ENCODE data around the gene DOCK9. TPM values are rescaled to one million over a fixed set of nuclear protein-coding genes. Genes with fewer than 3 reads are reported as not detected.
"Not testable (repeated sequence)": the region's sequence is repeated elsewhere in the genome, so short reads cannot be mapped to it uniquely, and the experiment has no call there.

DOCK9 gene
- total and polyA plus RNA-seq, 5 donors from 2014 or later = 4.4 to 75.0 (median 7.3) TPM

DNA sequence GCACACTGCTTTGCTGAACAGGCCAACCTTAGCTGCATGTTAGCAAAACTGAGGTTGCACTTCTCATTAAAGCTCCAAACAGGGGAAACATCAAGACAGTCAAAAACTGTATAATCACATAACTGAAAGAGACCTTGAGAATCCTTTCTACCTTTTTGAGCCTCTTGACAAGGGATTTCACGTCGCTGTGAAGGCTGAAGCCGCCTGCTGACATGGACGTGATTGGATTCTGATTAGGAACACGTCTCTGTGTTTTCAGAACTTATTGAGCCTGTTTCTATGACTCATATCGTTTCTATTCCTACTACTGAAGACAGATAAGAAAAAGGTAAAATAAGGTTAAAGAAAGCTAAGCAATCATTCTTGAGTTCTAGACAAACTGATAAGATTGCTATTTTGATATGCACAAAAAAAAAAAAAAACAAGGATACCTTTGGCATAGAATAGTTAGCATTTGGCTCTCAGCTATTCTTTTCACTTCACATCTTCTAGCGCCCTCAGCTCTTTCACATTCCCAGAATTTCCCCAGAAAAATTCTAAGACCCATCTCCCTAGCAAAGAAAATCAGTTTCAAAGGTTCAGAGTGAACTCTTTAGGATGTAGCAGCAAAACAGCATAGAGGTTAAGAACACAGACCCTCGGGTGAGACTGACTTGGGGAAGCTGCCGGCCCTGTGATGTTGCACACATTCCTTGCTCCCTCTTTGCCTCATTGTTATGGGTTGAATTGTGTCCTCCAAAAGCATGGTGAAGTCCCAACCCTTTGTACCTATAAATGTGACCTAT is 81.6 kb downstream of the DOCK9 start:
- H3K36me3 ChIP-seq (ENCODE audit: control insufficient read depth, insufficient read depth, low read length) = peaks cover 53% of the 10 kb centered on the region
- no peak overlapping the region for H3K27ac ChIP-seq (ENCODE audit: insufficient read depth, low read length, poor library complexity, severe bottlenecking)
- H3K9me3 ChIP-seq (ENCODE audit: control insufficient read depth in 2 of 2, low read length in 2 of 2) = no peaks in the 10 kb centered on the region
- Mint-ChIP-seq H3K27ac (peak overlapping the region in 2 of 3 donors; percentile 1 to 93), H3K4me1 (peaks cover 0 to 13% (median 0%) of the 10 kb centered on the region in 4 donors), H3K4me3 (no peak overlapping the region), H3K9me3 (no peaks in the 10 kb centered on the region), H3K27me3 (no peaks in the 10 kb centered on the region), H3K36me3 (peaks cover 55% of the 10 kb centered on the region)
- H3K4me3 ChIP-seq (ENCODE audit: low read depth, low read length) = no peak overlapping the region
- no peaks in the 10 kb centered on the region for H3K27me3 ChIP-seq (ENCODE audit: control insufficient read depth, insufficient read depth, low read length)
- no peak for DNase-seq
- no peaks in the 10 kb centered on the region for H3K4me1 ChIP-seq (ENCODE audit: control insufficient read depth, insufficient read depth, low read length, poor library complexity, severe bottlenecking)
- no peak for ATAC-seq (ENCODE audit: low read depth in 2 of 2)

DNA sequence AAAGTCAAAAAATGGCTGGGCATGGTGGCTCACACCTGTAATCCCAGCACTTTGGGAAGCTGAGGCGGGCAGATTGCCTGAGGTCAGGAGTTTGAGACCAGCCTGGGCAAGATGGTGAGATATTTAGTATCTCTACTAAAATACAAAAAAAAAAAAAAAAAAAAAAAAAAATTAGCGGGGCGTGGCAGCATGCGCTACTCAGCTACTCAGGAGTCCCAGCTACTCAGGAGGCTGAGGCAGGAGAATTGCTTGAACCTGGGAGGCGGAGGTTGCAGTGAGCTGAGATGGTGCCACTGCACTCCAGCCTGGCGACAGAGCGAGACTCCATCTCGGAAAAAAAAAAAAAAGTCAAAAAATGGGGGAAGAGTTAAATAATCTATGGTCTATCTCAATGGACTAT is 83.0 kb downstream of the DOCK9 start:
- DNase-seq; H3K4me3 ChIP-seq (ENCODE audit: low read depth, low read length); H3K27ac Mint-ChIP-seq; H3K9me3 Mint-ChIP-seq; H3K27ac ChIP-seq (ENCODE audit: insufficient read depth, low read length, poor library complexity, severe bottlenecking); H3K4me3 Mint-ChIP-seq; ATAC-seq (ENCODE audit: low read depth in 2 of 2); H3K4me1 ChIP-seq (ENCODE audit: control insufficient read depth, insufficient read depth, low read length, poor library complexity, severe bottlenecking); H3K27me3 Mint-ChIP-seq; H3K9me3 ChIP-seq (ENCODE audit: control insufficient read depth in 2 of 2, low read length in 2 of 2); H3K27me3 ChIP-seq (ENCODE audit: control insufficient read depth, insufficient read depth, low read length): not testable (repeated sequence)
- Mint-ChIP-seq H3K4me1 (peaks cover 0 to 13% (median under 1%) of the 10 kb centered on the region in 4 donors), H3K36me3 (peaks cover 49% of the 10 kb centered on the region)
- H3K36me3 ChIP-seq (ENCODE audit: control insufficient read depth, insufficient read depth, low read length) = peaks cover 39% of the 10 kb centered on the region

DNA sequence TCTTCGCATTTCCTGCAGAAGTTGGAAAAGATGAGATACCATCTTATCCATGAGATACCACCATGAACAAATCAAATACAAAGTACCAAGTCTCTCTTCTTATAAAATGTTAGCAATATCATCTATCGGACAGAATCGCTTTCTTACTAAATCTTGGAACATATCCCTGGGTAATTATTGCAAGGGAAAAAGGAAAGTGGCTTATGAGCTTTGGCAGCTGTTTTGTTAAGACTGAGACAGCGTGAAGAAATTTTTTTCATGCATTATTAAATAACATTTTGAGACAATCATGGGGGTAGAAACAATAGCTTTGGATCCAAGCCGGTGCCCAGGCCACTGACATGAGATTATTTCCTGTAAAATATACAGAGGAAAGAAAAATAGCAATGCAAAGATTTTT is 84.5 kb downstream of the DOCK9 start:
- Histone ChIP-seq H3K4me3 (ENCODE audit: low read depth, low read length) (no peak overlapping the region), H3K9me3 (ENCODE audit: control insufficient read depth in 2 of 2, low read length in 2 of 2) (no peaks in the 10 kb centered on the region), H3K4me1 (ENCODE audit: control insufficient read depth, insufficient read depth, low read length, poor library complexity, severe bottlenecking) (no peaks in the 10 kb centered on the region), H3K36me3 (ENCODE audit: control insufficient read depth, insufficient read depth, low read length) (peaks cover 33% of the 10 kb centered on the region), H3K27me3 (ENCODE audit: control insufficient read depth, insufficient read depth, low read length) (no peaks in the 10 kb centered on the region), H3K27ac (ENCODE audit: insufficient read depth, low read length, poor library complexity, severe bottlenecking) (no peak overlapping the region)
- Mint-ChIP-seq H3K9me3 (no peaks in the 10 kb centered on the region), H3K4me1 (peaks cover 0 to 13% (median under 1%) of the 10 kb centered on the region in 4 donors), H3K36me3 (peaks cover 51% of the 10 kb centered on the region), H3K27me3 (no peaks in the 10 kb centered on the region), H3K27ac (no peak overlapping the region), H3K4me3 (no peak overlapping the region)
- no peak for ATAC-seq (ENCODE audit: low read depth in 2 of 2)
- DNase-seq = no peak

DNA sequence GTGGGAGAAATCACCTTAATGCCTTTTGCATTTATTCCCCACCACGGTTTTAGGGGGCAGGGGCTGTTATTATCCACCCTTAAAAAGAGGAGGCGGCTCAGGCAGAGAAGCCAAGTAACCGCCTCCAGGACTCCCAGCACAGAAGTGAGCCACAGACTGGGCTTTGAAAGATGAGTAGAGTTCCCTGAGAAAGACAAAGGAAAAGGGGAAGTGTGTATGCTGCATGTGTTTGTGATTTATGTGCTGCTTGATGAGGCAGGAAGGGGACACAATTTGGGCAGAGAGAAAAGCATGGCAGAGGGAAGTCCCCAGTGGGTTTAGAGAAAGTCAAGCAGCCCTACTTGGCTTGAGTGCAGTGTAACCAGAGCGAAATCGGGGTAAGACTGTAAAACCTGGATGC is 85.0 kb downstream of the DOCK9 start:
- H3K27me3 Mint-ChIP-seq = no peaks in the 10 kb centered on the region
- DNase-seq (no peak), ATAC-seq (ENCODE audit: low read depth in 2 of 2) (no peak)
- peaks cover 51% of the 10 kb centered on the region for H3K36me3 Mint-ChIP-seq
- no peaks in the 10 kb centered on the region for H3K4me1 ChIP-seq (ENCODE audit: control insufficient read depth, insufficient read depth, low read length, poor library complexity, severe bottlenecking)
- H3K27ac ChIP-seq (ENCODE audit: insufficient read depth, low read length, poor library complexity, severe bottlenecking) = no peak overlapping the region
- H3K27me3 ChIP-seq (ENCODE audit: control insufficient read depth, insufficient read depth, low read length) = no peaks in the 10 kb centered on the region
- no peaks in the 10 kb centered on the region for H3K9me3 Mint-ChIP-seq
- H3K4me1 Mint-ChIP-seq = peaks cover 0 to 13% (median under 1%) of the 10 kb centered on the region in 4 donors
- no peaks in the 10 kb centered on the region for H3K9me3 ChIP-seq (ENCODE audit: control insufficient read depth in 2 of 2, low read length in 2 of 2)
- H3K4me3 Mint-ChIP-seq = no peak overlapping the region
- H3K36me3 ChIP-seq (ENCODE audit: control insufficient read depth, insufficient read depth, low read length) = peaks cover 33% of the 10 kb centered on the region
- no peak overlapping the region for H3K4me3 ChIP-seq (ENCODE audit: low read depth, low read length)
- peak overlapping the region in 1 of 3 donors; percentile 68 for H3K27ac Mint-ChIP-seq

DNA sequence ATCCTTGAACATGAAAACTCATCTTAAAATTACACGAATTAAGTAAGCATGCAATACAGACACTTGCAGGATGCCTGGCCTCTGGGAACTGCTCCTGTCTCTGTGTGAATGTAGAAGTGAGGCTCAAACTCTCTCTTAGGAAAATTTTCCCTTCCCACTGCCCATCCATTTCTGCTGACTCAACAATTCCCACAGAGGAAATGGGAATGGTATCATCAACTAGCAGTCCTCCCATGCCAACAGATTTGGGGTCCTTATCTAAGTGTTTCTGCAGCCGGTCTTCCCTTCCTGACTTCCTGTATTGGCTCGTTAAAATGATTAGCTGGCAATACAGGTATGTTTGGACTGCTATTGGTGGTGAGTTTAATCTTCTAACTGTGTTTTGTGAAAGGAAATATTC is 85.8 kb downstream of the DOCK9 start:
- no peaks in the 10 kb centered on the region for H3K4me1 ChIP-seq (ENCODE audit: control insufficient read depth, insufficient read depth, low read length, poor library complexity, severe bottlenecking)
- ATAC-seq (ENCODE audit: low read depth in 2 of 2) (no peak), DNase-seq (no peak)
- Mint-ChIP-seq H3K9me3 (no peaks in the 10 kb centered on the region), H3K27ac (peak overlapping the region in 1 of 3 donors; percentile 20), H3K36me3 (peaks cover 46% of the 10 kb centered on the region), H3K27me3 (no peaks in the 10 kb centered on the region), H3K4me3 (no peak overlapping the region), H3K4me1 (peaks cover 0 to 8% (median under 1%) of the 10 kb centered on the region in 4 donors)
- no peaks in the 10 kb centered on the region for H3K9me3 ChIP-seq (ENCODE audit: control insufficient read depth in 2 of 2, low read length in 2 of 2)
- no peak overlapping the region for H3K27ac ChIP-seq (ENCODE audit: insufficient read depth, low read length, poor library complexity, severe bottlenecking)
- no peaks in the 10 kb centered on the region for H3K27me3 ChIP-seq (ENCODE audit: control insufficient read depth, insufficient read depth, low read length)
- no peak overlapping the region for H3K4me3 ChIP-seq (ENCODE audit: low read depth, low read length)
- H3K36me3 ChIP-seq (ENCODE audit: control insufficient read depth, insufficient read depth, low read length) = peaks cover 29% of the 10 kb centered on the region

DNA sequence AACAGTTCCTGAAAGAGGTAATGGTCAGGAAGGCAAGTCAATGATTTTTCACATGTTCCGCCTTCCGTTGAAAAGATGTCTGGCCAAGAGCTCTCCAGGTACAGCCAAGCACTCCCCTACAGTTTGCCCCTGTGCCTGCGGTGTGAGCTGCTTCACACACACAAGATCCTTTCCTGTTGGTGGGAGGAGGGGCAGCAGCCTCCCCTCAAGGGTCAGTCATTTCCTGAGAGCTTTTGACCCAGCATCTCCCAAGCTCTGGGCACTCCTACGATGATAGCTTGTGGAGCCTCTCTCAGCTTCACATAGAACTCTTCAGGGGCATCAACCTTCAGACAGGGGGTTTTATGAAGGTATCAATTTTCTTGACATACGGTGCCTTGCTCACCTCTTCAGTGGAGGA is 86.9 kb downstream of the DOCK9 start:
- Histone ChIP-seq H3K36me3 (ENCODE audit: control insufficient read depth, insufficient read depth, low read length) (peaks cover 23% of the 10 kb centered on the region), H3K27me3 (ENCODE audit: control insufficient read depth, insufficient read depth, low read length) (no peaks in the 10 kb centered on the region), H3K27ac (ENCODE audit: insufficient read depth, low read length, poor library complexity, severe bottlenecking) (no peak overlapping the region), H3K4me3 (ENCODE audit: low read depth, low read length) (no peak overlapping the region), H3K4me1 (ENCODE audit: control insufficient read depth, insufficient read depth, low read length, poor library complexity, severe bottlenecking) (no peaks in the 10 kb centered on the region), H3K9me3 (ENCODE audit: control insufficient read depth in 2 of 2, low read length in 2 of 2) (no peaks in the 10 kb centered on the region)
- H3K9me3 Mint-ChIP-seq = no peaks in the 10 kb centered on the region
- H3K36me3 Mint-ChIP-seq = peaks cover 43% of the 10 kb centered on the region
- ATAC-seq (ENCODE audit: low read depth in 2 of 2) (no peak), DNase-seq (no peak)
- peaks cover 0 to 4% (median under 1%) of the 10 kb centered on the region in 4 donors for H3K4me1 Mint-ChIP-seq
- peak overlapping the region in 1 of 3 donors; percentile 60 for H3K27ac Mint-ChIP-seq
- H3K4me3 Mint-ChIP-seq = no peak overlapping the region
- no peaks in the 10 kb centered on the region for H3K27me3 Mint-ChIP-seq

DNA sequence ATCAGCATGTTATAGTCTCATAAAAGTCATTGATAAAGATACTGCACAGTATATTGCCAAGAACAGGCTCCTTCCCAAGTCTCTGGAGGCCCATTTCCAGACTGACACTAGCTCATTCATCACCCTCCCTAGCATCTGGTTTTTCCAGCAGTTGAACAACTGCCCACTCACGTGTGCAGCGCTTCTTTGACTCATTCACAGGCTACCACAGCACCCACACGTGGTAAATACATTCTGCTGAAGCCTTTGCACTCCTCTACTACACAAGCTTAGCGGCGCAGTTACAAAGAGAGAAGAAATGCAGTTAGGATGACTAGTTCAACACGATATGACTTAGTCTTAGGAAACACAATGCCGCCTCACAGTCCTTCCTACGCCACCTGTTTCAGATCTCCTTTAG is 87.7 kb downstream of the DOCK9 start:
- H3K27ac ChIP-seq (ENCODE audit: insufficient read depth, low read length, poor library complexity, severe bottlenecking) = no peak overlapping the region
- no peak for ATAC-seq (ENCODE audit: low read depth in 2 of 2)
- Mint-ChIP-seq H3K9me3 (no peaks in the 10 kb centered on the region), H3K4me3 (no peak overlapping the region), H3K4me1 (peaks cover 0 to 4% (median under 1%) of the 10 kb centered on the region in 4 donors), H3K27me3 (no peaks in the 10 kb centered on the region), H3K36me3 (peaks cover 47% of the 10 kb centered on the region), H3K27ac (peak overlapping the region in 2 of 3 donors; percentile 5 to 10)
- H3K27me3 ChIP-seq (ENCODE audit: control insufficient read depth, insufficient read depth, low read length) = no peaks in the 10 kb centered on the region
- H3K4me1 ChIP-seq (ENCODE audit: control insufficient read depth, insufficient read depth, low read length, poor library complexity, severe bottlenecking) = no peaks in the 10 kb centered on the region
- H3K36me3 ChIP-seq (ENCODE audit: control insufficient read depth, insufficient read depth, low read length) = peaks cover 26% of the 10 kb centered on the region
- no peak for DNase-seq
- no peak overlapping the region for H3K4me3 ChIP-seq (ENCODE audit: low read depth, low read length)
- no peaks in the 10 kb centered on the region for H3K9me3 ChIP-seq (ENCODE audit: control insufficient read depth in 2 of 2, low read length in 2 of 2)
